PC-9 (cell line): Measurements from ENCODE around the gene CDH11. TPM values are rescaled to one million over a fixed set of nuclear protein-coding genes. Genes with fewer than 3 reads are reported as not detected.

Experiments used
- BruUV-seq: library from RNA; stranded (reverse); fragments of 400-500 nt; replicated peaks from 2 replicates; lab custom pipeline; 2021; lab: Mats Ljungman, UMichigan
- CTCF ChIA-PET: fragments of 300-600 bp; sonication (Branson Sonifier 250); formaldehyde crosslinking; loops from one replicate; lab custom pipeline; 2022; ENCODE audit warnings: antibody characterized with exemption; lab: Charles Lee
- POLR2A ChIA-PET: fragments of 300-600 bp; sonication (Branson Sonifier 250); formaldehyde crosslinking; loops from one replicate; lab custom pipeline; 2022; ENCODE audit warnings: antibody characterized with exemption; ENCODE audit not compliant: unreplicated experiment; lab: Charles Lee
- DNase-seq, 2 experiments: peaks; one replicate each; pipeline versions ENCODE4 v3.0.0 to v3.0.0-alpha.2; 2015 to 2022; ENCODE audit warnings: mixed read lengths in 1 of 2
- H2AFZ ChIP-seq: fragments of 200-600 bp; sonication (generic); 2 replicates; pipeline ENCODE4 v1.8.1; 2017; ENCODE audit warnings: antibody characterized with exemption
- H3F3A ChIP-seq: fragments of 200-600 bp; sonication (generic); 2 replicates; pipeline ENCODE4 v1.8.1; 2017; ENCODE audit warnings: antibody characterized with exemption, mild to moderate bottlenecking, low read depth; ENCODE audit not compliant: insufficient read depth
- H3K27ac ChIP-seq: fragments of 200-600 bp; sonication (generic); 2 replicates; pipeline ENCODE4 v1.6.1; 2016; ENCODE audit warnings: mixed run types
- H3K27me3 ChIP-seq: fragments of 200-600 bp; sonication (generic); 2 replicates; pipeline ENCODE4 v1.6.1; 2016; ENCODE audit warnings: low read depth, mixed run types; ENCODE audit not compliant: insufficient read depth
- H3K36me3 ChIP-seq: fragments of 200-600 bp; sonication (generic); 2 replicates; pipeline ENCODE4 v1.6.1; 2016; ENCODE audit warnings: low read depth, mixed run types
- H3K4me1 ChIP-seq: fragments of 200-600 bp; sonication (generic); replicated peaks from 2 replicates; pipeline ENCODE4 v1.6.1; 2016; ENCODE audit warnings: mixed run types; ENCODE audit not compliant: insufficient read depth
- H3K4me2 ChIP-seq: fragments of 200-600 bp; sonication (generic); 2 replicates; pipeline ENCODE4 v1.6.1; 2017; ENCODE audit warnings: mixed run types
- H3K4me3 ChIP-seq: fragments of 200-600 bp; sonication (generic); 2 replicates; pipeline ENCODE4 v1.6.1; 2016; ENCODE audit warnings: mixed run types
- H3K79me2 ChIP-seq: fragments of 200-600 bp; sonication (generic); 2 replicates; pipeline ENCODE4 v1.6.1; 2017; ENCODE audit warnings: low read depth, mixed run types
- H3K9me2 ChIP-seq: fragments of 200-600 bp; sonication (generic); 2 replicates; pipeline ENCODE4 v1.8.1; 2017; ENCODE audit warnings: mild to moderate bottlenecking; ENCODE audit not compliant: insufficient read depth
- H3K9me3 ChIP-seq: fragments of 200-600 bp; sonication (generic); 2 replicates; pipeline ENCODE4 v1.8.1; 2016; ENCODE audit warnings: low read depth; ENCODE audit not compliant: insufficient read depth
- H4K20me1 ChIP-seq: fragments of 200-600 bp; sonication (generic); 2 replicates; pipeline ENCODE4 v1.8.1; 2017; ENCODE audit not compliant: insufficient read depth
- EZH2 ChIP-seq: fragments of 200-600 bp; sonication (generic); IDR thresholded peaks from 2 replicates; pipeline ENCODE4 v1.8.0; 2017; ENCODE audit warnings: antibody characterized with exemption, low read depth
- intact Hi-C: fragments of 100-400 bp; cut with micrococcal nuclease; formaldehyde crosslinking; loops from one replicate; pipeline ENCODE4 v1.10.0; 2022; ENCODE audit not compliant: unreplicated experiment
- total RNA-seq: library from RNA; stranded (reverse); gene quantifications from 2 replicates; pipeline ENCODE4 v1.2.3, GENCODE V29; 2021
- TF ChIP-seq, protein P1 (sequence below): fragments of 200-600 bp; sonication (generic); conservative IDR thresholded peaks from 2 replicates; pipeline ENCODE4 v1.6.1; 2017; ENCODE audit warnings: mixed run types, antibody characterized with exemption, mild to moderate bottlenecking, moderate library complexity

The CDH11 gene
- total RNA-seq, 1 experiment from 2014 or later = not detected

- DNase-seq = no peak
- H3K4me3 ChIP-seq = no peak overlapping the region
- no peaks in the 10 kb centered on the region for H3K79me2 ChIP-seq
- H3K9me3 ChIP-seq = no peaks in the 10 kb centered on the region
- no peaks in the 10 kb centered on the region for H4K20me1 ChIP-seq
- no peak overlapping the region for H3K4me2 ChIP-seq
- H3K9me2 ChIP-seq = no peaks in the 10 kb centered on the region
- ChIA-PET POLR2A (no interaction called here), CTCF (no interaction called here)
- no peaks in the 10 kb centered on the region for H3K36me3 ChIP-seq
- H2AFZ ChIP-seq = no peak overlapping the region
- BruUV-seq = no TSS peak
- H3F3A ChIP-seq = no peaks in the 10 kb centered on the region
- intact Hi-C loops = no loop called here
- H3K4me1 ChIP-seq = no peaks in the 10 kb centered on the region
- no peaks in the 10 kb centered on the region for H3K27me3 ChIP-seq
- TF ChIP-seq, protein P1, sequence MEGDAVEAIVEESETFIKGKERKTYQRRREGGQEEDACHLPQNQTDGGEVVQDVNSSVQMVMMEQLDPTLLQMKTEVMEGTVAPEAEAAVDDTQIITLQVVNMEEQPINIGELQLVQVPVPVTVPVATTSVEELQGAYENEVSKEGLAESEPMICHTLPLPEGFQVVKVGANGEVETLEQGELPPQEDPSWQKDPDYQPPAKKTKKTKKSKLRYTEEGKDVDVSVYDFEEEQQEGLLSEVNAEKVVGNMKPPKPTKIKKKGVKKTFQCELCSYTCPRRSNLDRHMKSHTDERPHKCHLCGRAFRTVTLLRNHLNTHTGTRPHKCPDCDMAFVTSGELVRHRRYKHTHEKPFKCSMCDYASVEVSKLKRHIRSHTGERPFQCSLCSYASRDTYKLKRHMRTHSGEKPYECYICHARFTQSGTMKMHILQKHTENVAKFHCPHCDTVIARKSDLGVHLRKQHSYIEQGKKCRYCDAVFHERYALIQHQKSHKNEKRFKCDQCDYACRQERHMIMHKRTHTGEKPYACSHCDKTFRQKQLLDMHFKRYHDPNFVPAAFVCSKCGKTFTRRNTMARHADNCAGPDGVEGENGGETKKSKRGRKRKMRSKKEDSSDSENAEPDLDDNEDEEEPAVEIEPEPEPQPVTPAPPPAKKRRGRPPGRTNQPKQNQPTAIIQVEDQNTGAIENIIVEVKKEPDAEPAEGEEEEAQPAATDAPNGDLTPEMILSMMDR = no peak
- TF ChIP-seq EZH2 = no peak
- no peak overlapping the region for H3K27ac ChIP-seq
Observed at GRCh38 chr16:65042438-65043365, 79.2 kb downstream of the CDH11 start.

DNA sequence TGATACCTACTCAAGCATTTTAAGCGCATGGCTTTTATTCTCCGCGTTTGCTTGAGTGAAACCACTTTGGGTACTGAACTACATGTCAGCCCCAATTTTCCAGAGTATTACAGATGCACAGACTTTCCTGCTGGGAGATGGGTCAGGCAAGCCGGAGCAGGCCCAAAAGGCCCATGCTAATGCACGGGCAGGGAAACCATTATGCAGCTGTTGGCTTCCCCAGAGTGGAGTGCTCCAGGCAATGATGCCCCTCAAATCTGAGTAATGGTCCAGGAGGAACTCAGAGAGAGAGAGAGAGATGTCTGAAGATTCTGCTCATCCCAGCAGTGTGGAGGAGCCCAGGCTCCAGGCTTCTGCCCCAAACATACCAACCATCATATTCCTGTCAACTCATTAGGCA lies 80.2 kb downstream of the CDH11 start:
- Histone ChIP-seq H3K27ac (no peak overlapping the region), H3K79me2 (no peaks in the 10 kb centered on the region), H3K4me2 (no peak overlapping the region), H3K27me3 (no peaks in the 10 kb centered on the region), H3K4me3 (no peak overlapping the region), H3K9me2 (no peaks in the 10 kb centered on the region), H3K36me3 (no peaks in the 10 kb centered on the region), H4K20me1 (no peaks in the 10 kb centered on the region), H2AFZ (no peak overlapping the region), H3F3A (no peaks in the 10 kb centered on the region), H3K4me1 (no peaks in the 10 kb centered on the region), H3K9me3 (no peaks in the 10 kb centered on the region)
- no peak for DNase-seq
- TF ChIP-seq EZH2 = no peak
- TF ChIP-seq, protein P1 = no peak
- intact Hi-C loops = no loop called here
- no TSS peak for BruUV-seq
- CTCF ChIA-PET = no interaction called here
- POLR2A ChIA-PET = no interaction called here

DNA sequence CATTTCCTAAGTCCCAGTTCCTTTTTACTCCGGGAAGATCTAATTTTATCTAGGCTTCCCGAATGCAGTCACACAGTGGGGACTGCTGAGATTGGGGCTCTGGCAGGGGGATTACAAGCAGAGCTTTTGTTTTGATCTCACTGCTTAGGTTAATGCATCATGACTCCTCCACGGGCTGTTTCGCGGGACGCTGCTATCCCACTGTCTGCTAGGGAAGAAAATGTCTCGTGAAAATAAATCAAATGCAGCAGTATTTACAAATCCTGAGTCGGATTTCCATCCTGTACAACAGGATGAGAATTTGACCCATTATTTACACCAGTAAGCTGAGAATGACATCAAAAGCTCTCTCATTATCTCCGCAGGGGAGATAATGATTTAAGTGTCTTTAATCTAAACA lies 83.8 kb downstream of the CDH11 start:
- ChIA-PET CTCF (no interaction called here), POLR2A (no interaction called here)
- no TSS peak for BruUV-seq
- Histone ChIP-seq H3K4me3 (no peak overlapping the region), H3K4me1 (no peaks in the 10 kb centered on the region), H3K36me3 (no peaks in the 10 kb centered on the region), H3K9me3 (no peaks in the 10 kb centered on the region), H3K9me2 (no peaks in the 10 kb centered on the region), H4K20me1 (no peaks in the 10 kb centered on the region), H3K27ac (no peak overlapping the region), H3K4me2 (no peak overlapping the region), H2AFZ (no peak overlapping the region), H3K27me3 (no peaks in the 10 kb centered on the region), H3K79me2 (no peaks in the 10 kb centered on the region), H3F3A (no peaks in the 10 kb centered on the region)
- intact Hi-C loops = no loop called here
- no peak for TF ChIP-seq EZH2
- TF ChIP-seq, protein P1 = no peak
- no peak for DNase-seq
